Loucy (cell line): Measurements from ENCODE around the gene INSIG2.

ENCODE experiments used
- H2AFZ ChIP-seq: fragments of 200-600 bp; sonication (generic); 2 replicates; pipeline ENCODE4 v1.6.0; 2016; ENCODE audit warnings: antibody characterized with exemption, mild to moderate bottlenecking, low read length, moderate library complexity
- H3F3A ChIP-seq: fragments of 200-600 bp; 2 replicates; pipeline ENCODE4 v1.6.0; 2016; ENCODE audit warnings: antibody characterized with exemption, low read depth, mild to moderate bottlenecking
- H3K27me3 ChIP-seq: fragments of 200-600 bp; sonication (generic); 2 replicates; pipeline ENCODE4 v1.6.1; 2014; ENCODE audit warnings: low read length, mild to moderate bottlenecking; ENCODE audit not compliant: insufficient read depth, poor library complexity, severe bottlenecking
- H3K36me3 ChIP-seq: fragments of 200-600 bp; sonication (generic); 2 replicates; pipeline ENCODE4 v1.6.1; 2016; ENCODE audit warnings: low read length; ENCODE audit not compliant: insufficient read depth
- H3K4me1 ChIP-seq: fragments of 200-600 bp; sonication (generic); 2 replicates; pipeline ENCODE4 v1.5.1; 2014; ENCODE audit warnings: low read length, mild to moderate bottlenecking; ENCODE audit not compliant: insufficient read depth, poor library complexity, severe bottlenecking
- H3K4me2 ChIP-seq: fragments of 200-600 bp; sonication (generic); 2 replicates; pipeline ENCODE4 v1.6.0; 2014; ENCODE audit warnings: antibody characterized with exemption, low read length, low read depth, mild to moderate bottlenecking; ENCODE audit not compliant: poor library complexity, severe bottlenecking
- H3K4me3 ChIP-seq: fragments of 200-600 bp; sonication (generic); 2 replicates; pipeline ENCODE4 v1.5.1; 2014; ENCODE audit warnings: low read length, mild to moderate bottlenecking, mixed read lengths; ENCODE audit not compliant: poor library complexity, severe bottlenecking
- H3K79me2 ChIP-seq: fragments of 200-600 bp; sonication (generic); 2 replicates; pipeline ENCODE4 v1.6.1; 2014; ENCODE audit warnings: low read length; ENCODE audit not compliant: insufficient read depth
- H3K9ac ChIP-seq: fragments of 200-600 bp; sonication (generic); 2 replicates; pipeline ENCODE4 v1.6.0; 2014; ENCODE audit warnings: mild to moderate bottlenecking, low read depth, low read length, moderate library complexity; ENCODE audit not compliant: poor library complexity, severe bottlenecking
- H3K9me2 ChIP-seq: fragments of 200-600 bp; sonication (generic); replicated peaks from 2 replicates; pipeline ENCODE4 v1.6.1; 2016; ENCODE audit warnings: low read depth, low read length, mixed read lengths
- H3K9me3 ChIP-seq: fragments of 200-600 bp; sonication (generic); 2 replicates; pipeline ENCODE4 v1.6.1; 2014; ENCODE audit warnings: mild to moderate bottlenecking, antibody characterized with exemption, low read length, low read depth; ENCODE audit not compliant: insufficient read depth
- H4K20me1 ChIP-seq: fragments of 200-600 bp; sonication (generic); 2 replicates; pipeline ENCODE4 v1.6.0; 2014; ENCODE audit warnings: antibody characterized with exemption, low read length, mild to moderate bottlenecking; ENCODE audit not compliant: insufficient read depth, poor library complexity, severe bottlenecking
- EZH2phosphoT487 ChIP-seq: fragments of 200-600 bp; IDR thresholded peaks from 2 replicates; pipeline ENCODE4 v1.6.1; 2018; ENCODE audit warnings: antibody characterized with exemption, mild to moderate bottlenecking, moderate library complexity, borderline replicate concordance
- TF ChIP-seq, protein P1 (sequence below): fragments of 200-600 bp; sonication (generic); conservative IDR thresholded peaks from 2 replicates; pipeline ENCODE4 v1.5.1; 2014; ENCODE audit warnings: mild to moderate bottlenecking, antibody characterized with exemption, low read length

The INSIG2 gene

DNA sequence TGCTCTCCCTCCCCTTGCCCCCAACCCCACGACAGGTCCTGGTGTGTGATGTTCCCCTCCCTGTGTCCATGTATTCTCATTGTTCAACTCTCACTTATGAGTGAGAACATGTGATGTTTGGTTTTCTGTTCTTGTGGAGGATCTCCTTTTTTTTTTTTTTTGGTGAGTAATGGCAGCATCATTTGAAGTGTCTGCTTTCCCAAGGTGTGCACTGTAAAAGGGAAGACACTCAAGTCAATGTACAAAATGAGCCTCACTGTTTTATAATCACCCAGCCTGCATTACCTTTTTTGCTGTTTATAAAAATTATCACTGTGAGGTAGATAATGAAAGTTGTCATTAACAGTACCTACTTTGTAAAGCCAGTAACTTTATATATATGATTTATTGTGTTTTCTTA, 56.9 kb downstream of the INSIG2 start:
- Histone ChIP-seq H3K36me3 (no peaks in the 10 kb centered on the region), H2AFZ (peak overlapping the region; percentile 22; the same call in 1 of the 2 replicates), H4K20me1 (no peaks in the 10 kb centered on the region), H3F3A (no peaks in the 10 kb centered on the region), H3K4me3 (no peak overlapping the region), H3K27me3 (no peaks in the 10 kb centered on the region), H3K4me1 (no peaks in the 10 kb centered on the region), H3K79me2 (no peaks in the 10 kb centered on the region), H3K9me2 (no peaks in the 10 kb centered on the region), H3K9ac (no peak overlapping the region), H3K4me2 (no peak overlapping the region), H3K9me3 (no peaks in the 10 kb centered on the region)
- no peak for TF ChIP-seq EZH2phosphoT487
- TF ChIP-seq, protein P1, sequence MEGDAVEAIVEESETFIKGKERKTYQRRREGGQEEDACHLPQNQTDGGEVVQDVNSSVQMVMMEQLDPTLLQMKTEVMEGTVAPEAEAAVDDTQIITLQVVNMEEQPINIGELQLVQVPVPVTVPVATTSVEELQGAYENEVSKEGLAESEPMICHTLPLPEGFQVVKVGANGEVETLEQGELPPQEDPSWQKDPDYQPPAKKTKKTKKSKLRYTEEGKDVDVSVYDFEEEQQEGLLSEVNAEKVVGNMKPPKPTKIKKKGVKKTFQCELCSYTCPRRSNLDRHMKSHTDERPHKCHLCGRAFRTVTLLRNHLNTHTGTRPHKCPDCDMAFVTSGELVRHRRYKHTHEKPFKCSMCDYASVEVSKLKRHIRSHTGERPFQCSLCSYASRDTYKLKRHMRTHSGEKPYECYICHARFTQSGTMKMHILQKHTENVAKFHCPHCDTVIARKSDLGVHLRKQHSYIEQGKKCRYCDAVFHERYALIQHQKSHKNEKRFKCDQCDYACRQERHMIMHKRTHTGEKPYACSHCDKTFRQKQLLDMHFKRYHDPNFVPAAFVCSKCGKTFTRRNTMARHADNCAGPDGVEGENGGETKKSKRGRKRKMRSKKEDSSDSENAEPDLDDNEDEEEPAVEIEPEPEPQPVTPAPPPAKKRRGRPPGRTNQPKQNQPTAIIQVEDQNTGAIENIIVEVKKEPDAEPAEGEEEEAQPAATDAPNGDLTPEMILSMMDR = no peak

DNA sequence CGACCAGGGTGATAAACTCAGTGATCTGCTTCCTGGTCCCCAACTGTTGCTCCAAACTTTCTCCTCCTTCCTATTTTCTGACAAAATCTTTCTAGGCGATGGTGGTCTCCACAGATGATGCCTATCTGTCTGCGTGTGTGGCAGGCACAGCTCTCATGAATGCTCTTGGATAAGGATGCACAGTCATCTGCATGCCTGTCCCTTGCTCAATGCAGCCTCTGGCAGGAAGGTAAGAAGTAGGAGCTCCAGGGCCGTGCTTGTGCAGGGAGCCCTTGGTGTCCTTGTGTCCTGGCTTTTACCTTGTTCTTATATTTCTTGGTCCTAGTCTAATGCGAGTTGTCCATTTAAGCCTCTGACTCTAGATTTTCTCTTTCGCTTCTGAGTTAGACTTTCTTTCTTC, 57.5 kb downstream of the INSIG2 start:
- H3K79me2 ChIP-seq = no peaks in the 10 kb centered on the region

DNA sequence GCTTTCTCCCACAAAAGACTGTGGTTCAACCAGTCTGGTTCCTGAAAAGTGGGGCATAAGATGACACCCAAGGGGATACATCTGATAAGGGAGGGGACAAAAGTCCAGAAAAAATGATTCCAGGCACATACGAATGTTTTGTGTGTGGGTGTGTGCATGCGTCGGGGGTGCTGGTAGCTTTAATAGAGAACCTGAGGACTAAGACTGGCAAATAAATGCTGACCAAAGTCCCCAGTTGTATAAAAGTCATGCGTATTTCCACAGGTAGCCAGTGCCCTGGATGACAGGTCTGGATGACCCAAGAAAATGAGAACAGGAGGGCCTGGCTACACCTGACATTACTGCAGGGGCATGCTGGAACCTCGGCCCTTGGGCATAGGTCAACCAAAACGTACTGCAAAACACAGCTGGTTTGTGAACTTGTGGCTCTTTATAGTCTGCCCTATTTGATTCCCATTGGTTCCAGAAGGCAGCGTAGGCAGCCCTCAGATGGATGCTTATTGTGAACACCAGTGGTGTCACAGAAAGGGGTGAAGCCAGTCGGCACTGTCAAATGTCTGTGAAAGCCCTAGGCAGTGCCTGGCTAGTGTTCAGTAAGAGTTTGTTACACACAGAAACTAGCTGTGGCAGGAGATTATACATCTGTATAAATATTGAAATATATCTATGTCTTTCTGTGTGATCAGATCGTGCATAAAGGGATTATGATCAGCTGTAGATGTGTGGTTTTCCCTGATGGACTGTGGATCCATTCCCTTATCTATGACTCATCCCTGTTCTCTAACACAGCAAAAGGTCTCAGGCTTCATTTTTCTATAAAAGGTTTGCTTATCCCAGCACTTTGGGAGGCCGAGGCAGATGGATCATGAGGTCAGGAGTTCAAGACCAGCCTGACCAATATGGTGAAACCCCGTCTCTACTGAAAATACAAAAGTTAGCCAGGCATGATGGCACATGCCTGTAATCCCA, 58.3 kb downstream of the INSIG2 start:
- no peak overlapping the region for H2AFZ ChIP-seq
- H3F3A ChIP-seq = no peaks in the 10 kb centered on the region
- H3K36me3 ChIP-seq = no peaks in the 10 kb centered on the region

More for the DNA sequence above, 57.5 kb downstream of the INSIG2 start:
- Histone ChIP-seq H3K4me3 (no peak overlapping the region), H3K9me2 (no peaks in the 10 kb centered on the region), H2AFZ (peak overlapping the region; percentile 22; the same call in 1 of the 2 replicates), H3K4me2 (no peak overlapping the region), H3K9ac (no peak overlapping the region), H3F3A (no peaks in the 10 kb centered on the region), H3K36me3 (no peaks in the 10 kb centered on the region), H3K9me3 (no peaks in the 10 kb centered on the region), H3K27me3 (no peaks in the 10 kb centered on the region), H4K20me1 (no peaks in the 10 kb centered on the region), H3K4me1 (no peaks in the 10 kb centered on the region)
- TF ChIP-seq, protein P1 = no peak
- no peak for TF ChIP-seq EZH2phosphoT487

More for the DNA sequence above, 58.3 kb downstream of the INSIG2 start:
- H3K79me2 ChIP-seq = no peaks in the 10 kb centered on the region
- H3K9me3 ChIP-seq = no peaks in the 10 kb centered on the region
- TF ChIP-seq, protein P1 = no peak
- no peak for TF ChIP-seq EZH2phosphoT487
- H3K4me3 ChIP-seq = no peak overlapping the region
- H3K27me3 ChIP-seq = no peaks in the 10 kb centered on the region
- no peaks in the 10 kb centered on the region for H3K4me1 ChIP-seq
- H3K9me2 ChIP-seq = no peaks in the 10 kb centered on the region
- no peak overlapping the region for H3K9ac ChIP-seq
- H3K4me2 ChIP-seq = no peak overlapping the region
- no peaks in the 10 kb centered on the region for H4K20me1 ChIP-seq
